ENCODE data around the gene KDM2B.

- TF ChIP-seq CTCF (optimal IDR thresholded peaks at IDR 0.05 in 1 of 3, IDR thresholded peaks at IDR 0.05 in 1 of 3, conservative IDR thresholded peaks at IDR 0.05 in 1 of 3; ENCODE audit: extremely low read depth in 1 of 3, insufficient read depth in 2 of 3, low read length in 3 of 3) (no peak), EZH2 (IDR thresholded peaks at IDR 0.05; ENCODE audit: low read length) (no peak)
These were observed 136.0 kb downstream of the KDM2B start for GRCh38 chr12:121444842-121445202.

Measured in keratinocyte (primary cell).